Activated naive CD8-positive, alpha-beta T cell treated with anti-CD3 and anti-CD28 coated beads for 36 hours (primary cell): Measurements from ENCODE around the gene PA2G4. TPM values are rescaled to one million over a fixed set of nuclear protein-coding genes. Genes with fewer than 3 reads are reported as not detected.

ENCODE experiments used
- DNase-seq: peaks from one replicate; pipeline ENCODE4 v3.0.0; 2021
- H3K27ac Mint-ChIP-seq: one replicate; pipeline ENCODE4 v1.8.0; 2022; ENCODE audit warnings: mild to moderate bottlenecking, moderate library complexity, mixed read lengths
- H3K27me3 Mint-ChIP-seq: one replicate; pipeline ENCODE4 v1.8.0; 2022; ENCODE audit warnings: mild to moderate bottlenecking, mixed read lengths
- H3K36me3 Mint-ChIP-seq: one replicate; pipeline ENCODE4 v1.8.0; 2021; ENCODE audit warnings: mild to moderate bottlenecking, mixed read lengths
- H3K4me1 Mint-ChIP-seq: one replicate; pipeline ENCODE4 v1.8.0; 2021; ENCODE audit warnings: mixed read lengths
- H3K4me3 Mint-ChIP-seq: one replicate; pipeline ENCODE4 v1.8.0; 2022; ENCODE audit warnings: mild to moderate bottlenecking, moderate library complexity, mixed read lengths
- H3K9me3 Mint-ChIP-seq: one replicate; pipeline ENCODE4 v1.8.0; 2022; ENCODE audit warnings: mixed read lengths
- total RNA-seq, 2 experiments: library from RNA; stranded (reverse); gene quantifications; one replicate each; pipeline ENCODE4 v1.2.3, GENCODE V29; 2021

PA2G4 gene
- total RNA-seq, 2 experiments from 2014 or later: 552 to 588 TPM

- DNase-seq: peak; percentile 59
- H3K36me3 Mint-ChIP-seq: peaks cover 62% of the 10 kb centered on the region
- H3K9me3 Mint-ChIP-seq: no peaks in the 10 kb centered on the region
These were observed 55.9 kb downstream of the PA2G4 start for GRCh38 chr12:56160193-56160763.

GRCh38 chr12:56160894-56161689 is 56.7 kb downstream of the PA2G4 start:
- no peak for DNase-seq
- H3K36me3 Mint-ChIP-seq: peaks cover 55% of the 10 kb centered on the region
- H3K4me1 Mint-ChIP-seq: peaks cover 37% of the 10 kb centered on the region
- peak overlapping the region; percentile 95 for H3K4me3 Mint-ChIP-seq
- H3K27me3 Mint-ChIP-seq: no peaks in the 10 kb centered on the region
- peak overlapping the region; percentile 95 for H3K27ac Mint-ChIP-seq
- no peaks in the 10 kb centered on the region for H3K9me3 Mint-ChIP-seq

More at GRCh38 chr12:56160193-56160763, 55.9 kb downstream of the PA2G4 start:
- Mint-ChIP-seq H3K4me1 (peaks cover 37% of the 10 kb centered on the region), H3K4me3 (peak overlapping the region; percentile 95), H3K27me3 (no peaks in the 10 kb centered on the region), H3K27ac (peak overlapping the region; percentile 95)

DNA sequence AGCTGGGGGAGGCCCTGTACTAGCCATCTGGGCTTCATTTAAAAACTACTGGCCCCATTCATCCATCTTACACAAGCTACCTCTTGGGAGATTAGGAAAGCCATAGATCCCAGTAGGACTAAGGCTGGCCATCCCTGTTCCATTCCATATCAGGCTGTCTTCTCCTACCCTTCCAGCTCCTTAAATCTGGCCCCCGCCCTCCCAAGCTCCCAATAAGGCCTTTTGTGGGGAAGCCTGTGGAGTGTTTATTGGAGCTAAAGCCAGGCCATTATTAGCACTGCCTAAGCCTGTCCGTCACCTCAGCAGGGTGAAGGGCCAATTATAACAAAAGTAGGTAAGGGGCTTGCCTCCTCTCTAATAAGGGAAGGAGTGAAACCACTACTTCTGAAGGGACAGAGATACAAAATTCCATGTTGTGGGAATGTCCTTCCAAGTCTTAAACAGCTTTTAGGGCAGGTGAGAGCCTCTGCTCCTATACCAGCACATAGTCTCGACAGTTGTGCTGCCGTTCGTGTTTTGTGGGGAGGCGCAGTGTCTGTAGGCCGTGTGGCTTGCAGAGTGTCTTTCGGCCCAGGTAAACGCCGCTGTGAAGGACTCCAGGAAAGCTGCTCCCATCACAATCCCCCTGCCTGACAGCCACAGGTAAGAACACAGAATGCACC is 57.5 kb downstream of the PA2G4 start:
- no peaks in the 10 kb centered on the region for H3K27me3 Mint-ChIP-seq
- DNase-seq: no peak
- no peaks in the 10 kb centered on the region for H3K9me3 Mint-ChIP-seq
- peak overlapping the region; percentile 95 for H3K27ac Mint-ChIP-seq
- H3K36me3 Mint-ChIP-seq: peaks cover 52% of the 10 kb centered on the region
- peaks cover 37% of the 10 kb centered on the region for H3K4me1 Mint-ChIP-seq
- H3K4me3 Mint-ChIP-seq: peak overlapping the region; percentile 95

- H3K9me3 Mint-ChIP-seq: no peaks in the 10 kb centered on the region
- H3K4me3 Mint-ChIP-seq: no peak overlapping the region
These were observed 58.3 kb downstream of the PA2G4 start for GRCh38 chr12:56162468-56163290.

More at GRCh38 chr12:56162468-56163290, 58.3 kb downstream of the PA2G4 start:
- Mint-ChIP-seq H3K4me1 (peaks cover 31% of the 10 kb centered on the region), H3K36me3 (peaks cover 48% of the 10 kb centered on the region), H3K27me3 (no peaks in the 10 kb centered on the region), H3K27ac (peak overlapping the region; percentile 52)
- DNase-seq: no peak

Other genes with a start within 250 kb of the PA2G4 start
- gene PYM1, start 176.7 kb upstream of the PA2G4 start, total RNA-seq: 10 to 100 TPM; 33.3 to 34.9 TPM
- 100 to 1,000 TPM; 236 TPM for gene DGKA, start 173.4 kb upstream of the PA2G4 start, total RNA-seq
- gene PMEL, start 138.5 kb upstream of the PA2G4 start, total RNA-seq: under 1 TPM; 0.25 to 0.28 TPM
- gene CDK2, start 137.7 kb upstream of the PA2G4 start, total RNA-seq: 100 to 1,000 TPM; 111 to 120 TPM
- 10 to 100 TPM; 24.5 to 25.3 TPM for gene RAB5B, start 130.5 kb upstream of the PA2G4 start, total RNA-seq
- 1 to 10 TPM; 4.6 to 4.9 TPM for gene SUOX, start 107.3 kb upstream of the PA2G4 start, total RNA-seq
- 10 to 100 TPM; 22.5 to 22.9 TPM for gene IKZF4, start 83.5 kb upstream of the PA2G4 start, total RNA-seq
- 10 to 100 TPM; 45.1 to 47.7 TPM for gene RPS26, start 62.6 kb upstream of the PA2G4 start, total RNA-seq
- gene ERBB3, start 24.4 kb upstream of the PA2G4 start, total RNA-seq: under 1 TPM; 0.82 to 0.97 TPM
- 1,000 to 10,000 TPM; 5,444 to 5,630 TPM for gene RPL41, start 12.1 kb downstream of the PA2G4 start, total RNA-seq
- gene ZC3H10, start 13.7 kb downstream of the PA2G4 start, total RNA-seq: 1 to 10 TPM; 6.9 to 7.2 TPM
- 100 to 1,000 TPM; 153 to 155 TPM for gene ESYT1, start 23.7 kb downstream of the PA2G4 start, total RNA-seq
- gene MYL6B, start 48.0 kb downstream of the PA2G4 start, total RNA-seq: 10 to 100 TPM; 67.9 to 76.2 TPM
- gene MYL6, start 53.8 kb downstream of the PA2G4 start, total RNA-seq: 100 to 1,000 TPM; 751 to 777 TPM
- 10 to 100 TPM; 78.5 to 92.6 TPM for gene SMARCC2, start 84.9 kb downstream of the PA2G4 start, total RNA-seq
- 10 to 100 TPM; 26.4 to 31.2 TPM for gene RNF41, start 117.4 kb downstream of the PA2G4 start, total RNA-seq
- 10 to 100 TPM; 81.2 to 84.5 TPM for gene NABP2, start 119.8 kb downstream of the PA2G4 start, total RNA-seq
- gene SLC39A5, start 125.5 kb downstream of the PA2G4 start, total RNA-seq: under 1 TPM; 0.44 to 0.49 TPM
- gene ANKRD52, start 153.8 kb downstream of the PA2G4 start, total RNA-seq: 10 to 100 TPM; 41.9 to 47.0 TPM
- 10 to 100 TPM in 1 of 2 experiments, 1 to 10 TPM in 1; 9.5 to 10.6 TPM for gene COQ10A, start 162.4 kb downstream of the PA2G4 start, total RNA-seq
- gene CS, start 195.8 kb downstream of the PA2G4 start, total RNA-seq: 100 to 1,000 TPM; 288 to 311 TPM
- gene CNPY2, start 211.4 kb downstream of the PA2G4 start, total RNA-seq: 100 to 1,000 TPM; 133 to 142 TPM
- 10 to 100 TPM; 32.3 to 34.5 TPM for gene PAN2, start 229.4 kb downstream of the PA2G4 start, total RNA-seq
- 10 to 100 TPM; 20.9 to 22.9 TPM for gene IL23A, start 234.3 kb downstream of the PA2G4 start, total RNA-seq